HCEC 1CT (cell line): ENCODE measurements around the gene HSD17B2.
"Not testable (repeated sequence)": the region's sequence is repeated elsewhere in the genome, so short reads cannot be mapped to it uniquely, and the experiment has no call there.

Experiments
- DNase-seq: peaks from one replicate; pipeline ENCODE4 v3.0.0-alpha.2; 2017

Gene HSD17B2

GRCh38 chr16:82083710-82084353, 48.8 kb downstream of the HSD17B2 start:
- DNase-seq, result no peak

- DNase-seq, result no peak
Observed at GRCh38 chr16:82085011-82085779, 50.1 kb downstream of the HSD17B2 start.

- DNase-seq, result no peak
Observed at GRCh38 chr16:82088483-82088882, 53.4 kb downstream of the HSD17B2 start.

- peak; percentile 55 for DNase-seq
Observed at GRCh38 chr16:82091241-82091640, 56.2 kb downstream of the HSD17B2 start.

- DNase-seq, result peak; percentile 21
Observed at GRCh38 chr16:82092711-82093110, 57.7 kb downstream of the HSD17B2 start.

- DNase-seq, result no peak
Observed at GRCh38 chr16:82093666-82094300, 58.7 kb downstream of the HSD17B2 start.

GRCh38 chr16:82094942-82095540, 60.0 kb downstream of the HSD17B2 start:
- DNase-seq, result no peak

GRCh38 chr16:82096641-82097040, 61.6 kb downstream of the HSD17B2 start:
- no peak for DNase-seq

- no peak for DNase-seq
Observed at GRCh38 chr16:82105107-82105506, 70.1 kb downstream of the HSD17B2 start.

- no peak for DNase-seq
Observed at GRCh38 chr16:82108100-82108499, 73.0 kb downstream of the HSD17B2 start.

GRCh38 chr16:82108774-82109173, 73.7 kb downstream of the HSD17B2 start:
- DNase-seq, result no peak

GRCh38 chr16:82109266-82109665, 74.2 kb downstream of the HSD17B2 start:
- DNase-seq, result not testable (repeated sequence)

- DNase-seq, result no peak
Observed at GRCh38 chr16:82111944-82112343, 76.9 kb downstream of the HSD17B2 start.

GRCh38 chr16:82113741-82114140, 78.7 kb downstream of the HSD17B2 start:
- no peak for DNase-seq

GRCh38 chr16:82116535-82116934, 81.5 kb downstream of the HSD17B2 start:
- DNase-seq, result peak; percentile 2

GRCh38 chr16:82118749-82119148, 83.7 kb downstream of the HSD17B2 start:
- DNase-seq, result no peak

- DNase-seq, result no peak
Observed at GRCh38 chr16:82119405-82119804, 84.4 kb downstream of the HSD17B2 start.

- no peak for DNase-seq
Observed at GRCh38 chr16:82124651-82125050, 89.6 kb downstream of the HSD17B2 start.

GRCh38 chr16:82129881-82130280, 94.8 kb downstream of the HSD17B2 start:
- no peak for DNase-seq

- DNase-seq, result no peak
Observed at GRCh38 chr16:82133798-82134197, 98.7 kb downstream of the HSD17B2 start.

- no peak for DNase-seq
Observed at GRCh38 chr16:82134846-82135245, 99.8 kb downstream of the HSD17B2 start.

- no peak for DNase-seq
Observed at GRCh38 chr16:82135844-82136243, 100.8 kb downstream of the HSD17B2 start.

- no peak for DNase-seq
Observed at GRCh38 chr16:82136956-82137821, 102.1 kb downstream of the HSD17B2 start.
